Effector memory CD8-positive, alpha-beta T cell (primary cell): ENCODE measurements around the gene OTOG.

Source experiments
- ATAC-seq: fragments of 150-1000 bp; cut with Tn5 transposase; replicated peaks from 2 replicates; pipeline ENCODE4 v1.10.0; 2021; ENCODE audit warnings: mild to moderate bottlenecking, moderate library complexity
- DNase-seq, 3 experiments: peaks; one replicate each; pipeline ENCODE4 v3.0.0; 2021
- H3K27ac Mint-ChIP-seq, 2 donors: one replicate each; pipeline ENCODE4 v1.8.0; 2022; ENCODE audit warnings: mild to moderate bottlenecking in 2 of 2, mixed read lengths in 2 of 2, moderate library complexity in 2 of 2
- H3K27me3 Mint-ChIP-seq, 2 donors: one replicate each; pipeline ENCODE4 v1.8.0; 2022; ENCODE audit warnings: mixed read lengths in 2 of 2
- H3K36me3 Mint-ChIP-seq: one replicate; pipeline ENCODE4 v1.8.0; 2022; ENCODE audit warnings: mild to moderate bottlenecking, moderate library complexity, mixed read lengths; ENCODE audit not compliant: insufficient read depth
- H3K4me1 Mint-ChIP-seq, 2 donors: one replicate each; pipeline ENCODE4 v1.8.0; 2022; ENCODE audit warnings: low read depth in 2 of 2, mixed read lengths in 2 of 2
- H3K4me3 Mint-ChIP-seq, 2 donors: one replicate each; pipeline ENCODE4 v1.8.0; 2022; ENCODE audit warnings: mild to moderate bottlenecking in 2 of 2, mixed read lengths in 2 of 2, moderate library complexity in 2 of 2
- H3K9me3 Mint-ChIP-seq, 2 donors: one replicate each; pipeline ENCODE4 v1.8.0; 2022; ENCODE audit warnings: mixed read lengths in 2 of 2

The OTOG gene

DNA sequence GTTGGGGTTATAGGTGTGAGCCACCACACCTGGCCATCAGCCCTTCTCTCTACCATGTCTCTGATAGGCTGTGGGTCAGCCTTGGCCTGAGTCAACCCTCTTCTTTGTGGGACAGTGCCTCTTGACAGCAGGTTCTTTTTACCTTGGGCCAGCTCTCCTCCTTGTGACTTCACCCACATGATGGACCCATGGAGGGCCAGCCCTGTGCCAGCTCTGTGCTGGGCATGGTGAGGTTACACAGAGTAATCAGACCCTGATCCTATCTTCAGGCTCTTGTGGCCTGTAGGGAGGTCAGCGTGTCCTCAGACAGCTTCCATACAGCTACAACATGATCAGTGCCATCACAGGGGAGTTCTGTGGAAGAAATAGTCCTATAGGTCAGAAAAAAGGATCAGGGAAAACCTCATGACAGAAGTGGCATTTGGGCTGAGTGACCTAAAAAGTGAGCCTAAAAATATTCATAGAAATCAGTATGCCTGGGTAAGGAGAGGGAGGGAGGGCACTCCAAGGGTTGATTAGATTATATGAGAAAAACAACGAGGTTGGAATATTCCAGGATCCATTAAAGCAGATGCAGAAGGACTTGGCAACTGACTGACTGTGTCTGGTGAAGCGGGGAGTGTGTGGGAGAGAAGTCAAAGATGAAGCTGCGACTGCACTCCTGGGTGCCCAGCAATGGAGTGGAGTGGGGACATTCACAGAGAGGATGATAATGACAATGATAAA, 17.1 kb downstream of the OTOG start:
- H3K27ac Mint-ChIP-seq = no peak overlapping the region
- ATAC-seq (no peak), DNase-seq (no peak)
- H3K9me3 Mint-ChIP-seq = no peaks in the 10 kb centered on the region
- H3K4me1 Mint-ChIP-seq = no peaks in the 10 kb centered on the region
- H3K36me3 Mint-ChIP-seq = no peaks in the 10 kb centered on the region
- no peak overlapping the region for H3K4me3 Mint-ChIP-seq
- peaks cover 0 to 14% of the 10 kb centered on the region in 2 donors for H3K27me3 Mint-ChIP-seq

DNA sequence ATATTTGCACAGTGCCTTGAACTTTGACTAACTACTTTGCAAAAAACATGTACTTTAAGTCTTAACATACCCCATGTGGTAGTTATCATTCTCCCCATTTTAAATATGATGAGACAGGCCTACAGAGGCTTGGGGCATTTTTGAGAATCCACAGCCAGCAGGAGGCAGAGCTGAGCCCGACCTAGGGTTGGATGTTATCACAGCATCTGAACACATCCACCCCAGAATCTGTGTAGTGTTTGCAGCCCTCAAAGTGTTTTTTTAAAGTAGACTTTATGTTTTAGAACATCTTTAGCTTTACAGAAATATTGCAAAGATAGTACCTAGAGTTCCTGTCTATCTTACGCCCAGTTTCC, 17.6 kb downstream of the OTOG start:
- DNase-seq (no peak), ATAC-seq (no peak)
- Mint-ChIP-seq H3K27ac (no peak overlapping the region), H3K27me3 (peaks cover 0 to 12% of the 10 kb centered on the region in 2 donors), H3K4me3 (no peak overlapping the region), H3K36me3 (no peaks in the 10 kb centered on the region), H3K4me1 (no peaks in the 10 kb centered on the region), H3K9me3 (no peaks in the 10 kb centered on the region)

DNA sequence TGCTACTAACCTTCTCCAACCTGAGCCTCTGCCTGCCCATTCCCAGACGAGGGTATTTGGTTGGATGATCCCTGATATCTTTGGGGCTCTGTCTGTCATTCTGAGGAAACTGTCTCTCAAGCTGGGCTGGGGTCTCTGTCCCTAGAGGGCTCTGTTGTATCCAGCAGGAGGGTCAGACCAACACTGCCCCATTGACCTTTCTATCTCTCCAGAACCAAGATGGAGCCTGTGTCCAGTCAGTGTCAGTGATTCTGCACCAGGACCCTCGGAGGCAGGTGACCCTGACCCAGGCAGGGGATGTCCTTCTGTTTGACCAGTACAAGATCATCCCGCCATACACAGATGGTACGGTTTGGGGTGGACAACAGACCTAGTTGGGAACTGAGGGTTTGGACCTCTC, 21.9 kb downstream of the OTOG start:
- H3K27me3 Mint-ChIP-seq = peaks cover 0 to 27% of the 10 kb centered on the region in 2 donors
- DNase-seq = no peak
- H3K36me3 Mint-ChIP-seq = no peaks in the 10 kb centered on the region
- no peak overlapping the region for H3K27ac Mint-ChIP-seq
- no peak for ATAC-seq
- no peak overlapping the region for H3K4me3 Mint-ChIP-seq
- no peaks in the 10 kb centered on the region for H3K9me3 Mint-ChIP-seq
- peaks cover 0 to 5% of the 10 kb centered on the region in 2 donors for H3K4me1 Mint-ChIP-seq

DNA sequence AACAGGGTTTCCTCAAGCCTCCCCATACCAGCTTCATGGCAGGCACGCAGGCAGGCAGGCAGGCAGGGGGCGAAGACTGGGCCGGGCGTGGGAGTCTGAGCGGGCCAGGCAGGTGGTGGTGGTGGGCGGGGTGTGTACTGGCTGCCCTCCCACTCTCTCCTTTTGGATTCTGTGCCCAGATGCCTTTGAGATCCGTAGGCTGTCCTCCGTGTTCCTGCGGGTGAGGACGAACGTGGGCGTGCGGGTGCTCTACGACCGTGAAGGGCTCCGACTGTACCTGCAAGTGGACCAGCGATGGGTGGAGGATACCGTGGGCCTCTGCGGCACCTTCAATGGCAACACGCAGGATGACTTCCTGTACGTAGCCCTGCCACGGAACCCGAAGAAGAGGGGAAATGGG, 23.0 kb downstream of the OTOG start:
- Mint-ChIP-seq H3K36me3 (no peaks in the 10 kb centered on the region), H3K9me3 (no peaks in the 10 kb centered on the region), H3K4me3 (no peak overlapping the region), H3K27ac (no peak overlapping the region), H3K27me3 (peaks cover 0 to 37% of the 10 kb centered on the region in 2 donors), H3K4me1 (peaks cover 0 to 5% of the 10 kb centered on the region in 2 donors)
- ATAC-seq (no peak), DNase-seq (no peak)

DNA sequence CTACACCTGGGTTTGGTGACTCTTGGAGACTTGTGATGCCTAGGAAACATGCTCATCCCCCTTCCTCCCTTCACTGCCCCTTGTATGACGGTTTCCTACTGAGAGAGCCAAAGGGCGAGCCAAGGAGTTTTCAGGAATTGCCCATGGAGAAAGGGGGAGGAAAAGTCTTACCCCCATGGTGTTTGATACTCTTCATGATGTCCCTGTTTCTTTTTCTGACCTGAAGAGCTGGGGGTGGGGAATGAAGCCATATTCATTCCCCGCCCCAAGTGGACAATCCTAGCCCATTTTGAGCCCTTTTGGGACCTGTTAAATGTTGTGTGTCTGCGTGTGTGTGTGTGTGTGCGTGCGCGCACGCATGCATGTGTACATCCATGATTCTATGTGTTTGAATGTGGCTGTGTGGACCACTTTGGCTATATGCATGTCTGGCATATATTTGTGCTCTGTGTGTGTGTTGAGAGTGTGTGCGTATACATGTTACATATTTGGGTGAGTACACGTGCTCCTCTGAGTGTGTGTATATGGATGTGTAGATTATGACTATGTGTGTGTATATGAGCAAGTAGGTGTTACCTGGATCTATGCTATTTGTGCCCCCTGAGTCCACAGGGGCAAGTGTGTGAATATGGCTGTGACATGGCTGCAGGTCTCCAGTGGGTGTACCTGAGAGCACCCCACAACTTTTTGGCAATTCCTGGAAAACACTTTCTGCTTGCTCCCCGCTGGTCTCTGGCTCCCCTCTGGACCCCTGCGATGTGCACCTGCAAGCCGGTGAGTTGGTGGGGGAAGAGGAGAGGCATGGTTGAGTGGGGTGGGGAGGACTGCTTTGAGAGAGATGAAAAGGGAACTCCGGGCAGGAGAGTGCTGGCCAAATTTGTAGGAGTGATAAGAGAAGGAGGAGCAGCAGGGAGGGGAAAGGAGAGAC, 24.6 kb downstream of the OTOG start:
- ATAC-seq = no peak
- peaks cover 0 to 43% of the 10 kb centered on the region in 2 donors for H3K27me3 Mint-ChIP-seq
- no peak for DNase-seq
- no peak overlapping the region for H3K27ac Mint-ChIP-seq
- no peaks in the 10 kb centered on the region for H3K36me3 Mint-ChIP-seq
- peaks cover 0 to 5% of the 10 kb centered on the region in 2 donors for H3K4me1 Mint-ChIP-seq
- H3K4me3 Mint-ChIP-seq = no peak overlapping the region
- H3K9me3 Mint-ChIP-seq = no peaks in the 10 kb centered on the region

- Mint-ChIP-seq H3K4me3 (no peak overlapping the region), H3K36me3 (no peaks in the 10 kb centered on the region), H3K27me3 (peaks cover 5 to 50% of the 10 kb centered on the region in 2 donors), H3K4me1 (peaks cover 0 to 5% of the 10 kb centered on the region in 2 donors), H3K9me3 (no peaks in the 10 kb centered on the region), H3K27ac (no peak overlapping the region)
- ATAC-seq = no peak
- DNase-seq = no peak
Measured at GRCh38 chr11:17572359-17572690, 25.3 kb downstream of the OTOG start.

DNA sequence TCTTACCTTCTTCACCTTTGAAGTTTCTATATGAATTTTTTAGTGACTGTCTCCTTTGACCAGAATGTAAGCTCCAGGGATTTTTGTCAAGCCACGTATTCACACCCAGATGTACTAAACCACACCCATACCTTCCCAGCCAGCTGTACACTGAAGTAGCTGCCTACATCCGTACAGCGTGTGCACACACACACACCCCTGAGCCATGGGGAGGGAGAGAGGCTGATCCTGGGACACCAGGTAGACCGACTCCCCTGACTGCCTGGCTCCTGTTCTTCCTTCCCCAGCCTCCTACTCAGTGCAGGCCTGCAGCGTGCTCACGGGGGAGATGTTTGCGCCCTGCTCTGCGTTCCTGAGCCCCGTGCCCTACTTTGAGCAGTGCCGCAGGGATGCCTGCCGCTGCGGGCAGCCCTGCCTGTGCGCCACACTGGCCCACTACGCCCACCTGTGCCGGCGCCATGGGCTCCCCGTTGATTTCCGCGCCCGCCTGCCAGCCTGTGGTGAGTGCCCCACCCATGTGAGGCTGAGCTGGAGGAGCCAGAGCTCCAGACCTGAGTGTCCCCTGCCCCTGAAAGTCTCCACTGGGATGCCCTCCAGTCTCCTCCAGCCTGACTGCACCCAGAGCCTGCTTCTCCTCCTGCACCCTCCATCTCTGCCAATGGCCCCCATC, 25.9 kb downstream of the OTOG start:
- H3K27me3 Mint-ChIP-seq = peaks cover 11 to 56% of the 10 kb centered on the region in 2 donors
- no peaks in the 10 kb centered on the region for H3K36me3 Mint-ChIP-seq
- no peaks in the 10 kb centered on the region for H3K9me3 Mint-ChIP-seq
- no peak overlapping the region for H3K27ac Mint-ChIP-seq
- H3K4me1 Mint-ChIP-seq = peaks cover 0 to 5% of the 10 kb centered on the region in 2 donors
- ATAC-seq (no peak), DNase-seq (no peak)
- no peak overlapping the region for H3K4me3 Mint-ChIP-seq

DNA sequence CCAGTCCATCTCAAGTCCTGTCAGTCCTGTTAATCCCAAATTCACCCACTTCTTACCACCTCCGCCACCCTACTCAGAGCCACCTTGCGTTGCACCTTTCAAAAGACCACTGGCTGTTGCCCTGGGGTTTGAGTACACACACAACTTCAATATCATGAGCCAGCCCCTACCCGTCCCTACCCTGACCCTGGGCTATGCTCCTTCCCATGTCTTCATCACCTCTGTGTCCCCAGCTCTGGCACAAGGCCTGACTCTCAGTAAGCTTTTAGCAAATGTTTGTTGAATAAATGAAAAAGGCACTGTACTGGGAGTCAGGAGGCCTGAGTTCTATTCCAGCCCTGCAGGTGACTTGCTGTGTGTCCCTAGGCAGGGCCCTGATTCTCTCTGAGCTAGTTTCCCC, 26.5 kb downstream of the OTOG start:
- H3K4me3 Mint-ChIP-seq = no peak overlapping the region
- no peak for ATAC-seq
- peaks cover 16 to 62% of the 10 kb centered on the region in 2 donors for H3K27me3 Mint-ChIP-seq
- no peak overlapping the region for H3K27ac Mint-ChIP-seq
- H3K4me1 Mint-ChIP-seq = peaks cover 0 to 5% of the 10 kb centered on the region in 2 donors
- DNase-seq = no peak
- H3K36me3 Mint-ChIP-seq = no peaks in the 10 kb centered on the region
- no peaks in the 10 kb centered on the region for H3K9me3 Mint-ChIP-seq

- peaks cover 16 to 65% of the 10 kb centered on the region in 2 donors for H3K27me3 Mint-ChIP-seq
- no peak overlapping the region for H3K27ac Mint-ChIP-seq
- no peaks in the 10 kb centered on the region for H3K36me3 Mint-ChIP-seq
- ATAC-seq (no peak), DNase-seq (no peak)
- H3K4me3 Mint-ChIP-seq = no peak overlapping the region
- H3K4me1 Mint-ChIP-seq = peaks cover 0 to 5% of the 10 kb centered on the region in 2 donors
- no peaks in the 10 kb centered on the region for H3K9me3 Mint-ChIP-seq
Measured at GRCh38 chr11:17574141-17575091, 27.4 kb downstream of the OTOG start.

GRCh38 chr11:17575431-17576425, 28.7 kb downstream of the OTOG start:
- Mint-ChIP-seq H3K27me3 (peaks cover 16 to 74% of the 10 kb centered on the region in 2 donors), H3K36me3 (no peaks in the 10 kb centered on the region), H3K9me3 (no peaks in the 10 kb centered on the region), H3K27ac (no peak overlapping the region), H3K4me3 (no peak overlapping the region), H3K4me1 (peaks cover 0 to 5% of the 10 kb centered on the region in 2 donors)
- no peak for DNase-seq
- no peak for ATAC-seq

- DNase-seq = no peak
Measured at GRCh38 chr11:17578296-17578695, 31.2 kb downstream of the OTOG start.

GRCh38 chr11:17578958-17579357, 31.9 kb downstream of the OTOG start:
- Mint-ChIP-seq H3K4me1 (no peaks in the 10 kb centered on the region), H3K36me3 (no peaks in the 10 kb centered on the region), H3K27me3 (peaks cover 16 to 55% of the 10 kb centered on the region in 2 donors), H3K27ac (no peak overlapping the region), H3K4me3 (no peak overlapping the region), H3K9me3 (no peaks in the 10 kb centered on the region)
- DNase-seq = no peak
- no peak for ATAC-seq

More at GRCh38 chr11:17578296-17578695, 31.2 kb downstream of the OTOG start:
- Mint-ChIP-seq H3K4me3 (no peak overlapping the region), H3K27me3 (peaks cover 16 to 61% of the 10 kb centered on the region in 2 donors), H3K4me1 (no peaks in the 10 kb centered on the region), H3K9me3 (no peaks in the 10 kb centered on the region), H3K27ac (no peak overlapping the region), H3K36me3 (no peaks in the 10 kb centered on the region)
- ATAC-seq = no peak
